Activated CD4-positive, alpha-beta memory T cell treated with anti-CD3 and anti-CD28 coated beads, Interleukin-2, amount 10 ng/mL, durations not matched to agents 7 days and 5 days (primary cell): ENCODE measurements around the gene ERMAP. TPM values are rescaled to one million over a fixed set of nuclear protein-coding genes. Genes with fewer than 3 reads are reported as not detected.

Experiments used
- CTCF ChIA-PET: fragments of 350-600 bp; sonication (Branson Sonifier 250); formaldehyde crosslinking; loops from one replicate; lab custom pipeline; 2021; ENCODE audit warnings: antibody characterized with exemption, inconsistent platforms; lab: Charles Lee
- POLR2A ChIA-PET: fragments of 350-600 bp; sonication (Branson Sonifier 250); formaldehyde crosslinking; loops from one replicate; lab custom pipeline; 2021; ENCODE audit warnings: antibody characterized with exemption; lab: Charles Lee
- DNase-seq: peaks from one replicate; pipeline ENCODE4 v3.0.0-alpha.2; 2020
- H3K27ac Mint-ChIP-seq: one replicate; pipeline ENCODE4 v1.8.0; 2021; ENCODE audit warnings: mild to moderate bottlenecking, mixed read lengths
- H3K27me3 Mint-ChIP-seq: one replicate; pipeline ENCODE4 v1.8.0; 2021; ENCODE audit warnings: mixed read lengths
- H3K36me3 Mint-ChIP-seq: one replicate; pipeline ENCODE4 v1.8.0; 2021; ENCODE audit warnings: low read depth, mixed read lengths
- H3K4me1 Mint-ChIP-seq: one replicate; pipeline ENCODE4 v1.8.0; 2021; ENCODE audit warnings: mixed read lengths
- H3K4me3 Mint-ChIP-seq: one replicate; pipeline ENCODE4 v1.8.0; 2021; ENCODE audit warnings: mild to moderate bottlenecking, mixed read lengths
- H3K9me3 Mint-ChIP-seq: one replicate; pipeline ENCODE4 v1.8.0; 2021; ENCODE audit warnings: mixed read lengths
- total RNA-seq, 2 experiments: library from RNA; stranded (reverse); gene quantifications; one replicate each; pipeline ENCODE4 v1.2.3, GENCODE V29; 2021

Gene ERMAP
- total RNA-seq, 2 experiments from 2014 or later: 5.0 to 5.9 TPM

DNA sequence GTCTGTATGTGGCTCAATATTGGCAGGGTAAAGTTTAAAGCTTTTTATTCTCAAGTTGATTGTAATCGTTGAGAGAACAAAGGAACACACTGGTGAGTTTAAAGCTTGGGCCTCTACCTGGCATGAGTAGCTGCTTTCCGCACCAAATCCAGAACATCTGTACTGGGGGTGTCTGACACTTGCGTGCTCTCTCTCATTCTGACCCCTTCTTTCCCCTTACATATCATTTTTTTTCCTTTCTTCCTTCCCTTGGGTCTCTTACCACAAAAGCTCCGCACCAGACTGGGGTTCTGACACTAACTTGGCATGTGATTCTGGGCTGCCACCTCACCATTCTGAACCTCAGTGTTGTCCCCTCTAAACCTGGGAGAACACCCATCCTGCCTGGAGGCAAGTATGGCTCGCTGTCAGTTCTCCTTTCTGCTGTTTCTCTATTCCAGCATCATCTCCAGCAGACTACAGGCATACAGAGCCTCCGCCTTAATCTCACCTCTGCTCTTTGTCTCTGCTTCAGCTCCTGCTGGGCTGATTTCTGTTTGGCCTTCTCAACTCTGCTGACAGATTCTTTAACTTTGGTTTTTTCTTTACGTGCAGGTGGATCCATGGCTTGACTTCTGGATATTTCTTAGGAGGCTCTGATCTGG is 859 bp upstream of the ERMAP start:
- no peaks in the 10 kb centered on the region for H3K27me3 Mint-ChIP-seq
- ChIA-PET CTCF (interaction anchor here (0.6 to 3.5 kb wide), 9 partner anchors 9 to 258 kb away, joined by 3 to 18 read pairs (median 4); partner anchors contain the start of genes C1orf50, P3H1 and ZNF691), POLR2A (interaction anchor here (0.6 to 3.5 kb wide), 14 partner anchors 9 to 574 kb away, joined by 3 to 35 read pairs (median 4); partner anchors contain the start of genes C1orf50, P3H1, PPIH and TMEM269)
- peak; percentile 19 for DNase-seq
- peaks cover 26% of the 10 kb centered on the region for H3K4me1 Mint-ChIP-seq
- H3K36me3 Mint-ChIP-seq: peaks cover 7% of the 10 kb centered on the region
- peak overlapping the region; percentile 75 for H3K27ac Mint-ChIP-seq
- H3K9me3 Mint-ChIP-seq: no peaks in the 10 kb centered on the region
- H3K4me3 Mint-ChIP-seq: peak overlapping the region; percentile 79

- no peak for DNase-seq
- Mint-ChIP-seq H3K4me3 (peak overlapping the region; percentile 79), H3K9me3 (no peaks in the 10 kb centered on the region), H3K27ac (no peak overlapping the region), H3K27me3 (no peaks in the 10 kb centered on the region), H3K4me1 (peaks cover 26% of the 10 kb centered on the region), H3K36me3 (peaks cover 7% of the 10 kb centered on the region)
- ChIA-PET CTCF (interaction anchor here (0.9 to 3.5 kb wide), 6 partner anchors 10 to 360 kb away, joined by 3 to 18 read pairs (median 4); partner anchors contain the start of genes C1orf50, P3H1 and ZNF691), POLR2A (interaction anchor here (0.8 to 3.5 kb wide), 6 partner anchors 26 to 115 kb away, joined by 3 to 35 read pairs (median 5); partner anchors contain the start of genes C1orf50, P3H1 and ZNF691)
These were observed 482 bp downstream of the ERMAP start for GRCh38 chr1:42817440-42817767.

- CTCF ChIA-PET: interaction anchor here (0.9 to 3.5 kb wide), 6 partner anchors 10 to 360 kb away, joined by 3 to 18 read pairs (median 4); partner anchors contain the start of genes C1orf50, P3H1 and ZNF691
- peaks cover 7% of the 10 kb centered on the region for H3K36me3 Mint-ChIP-seq
- no peaks in the 10 kb centered on the region for H3K27me3 Mint-ChIP-seq
These were observed 1.1 kb downstream of the ERMAP start for GRCh38 chr1:42817976-42818375.

DNA sequence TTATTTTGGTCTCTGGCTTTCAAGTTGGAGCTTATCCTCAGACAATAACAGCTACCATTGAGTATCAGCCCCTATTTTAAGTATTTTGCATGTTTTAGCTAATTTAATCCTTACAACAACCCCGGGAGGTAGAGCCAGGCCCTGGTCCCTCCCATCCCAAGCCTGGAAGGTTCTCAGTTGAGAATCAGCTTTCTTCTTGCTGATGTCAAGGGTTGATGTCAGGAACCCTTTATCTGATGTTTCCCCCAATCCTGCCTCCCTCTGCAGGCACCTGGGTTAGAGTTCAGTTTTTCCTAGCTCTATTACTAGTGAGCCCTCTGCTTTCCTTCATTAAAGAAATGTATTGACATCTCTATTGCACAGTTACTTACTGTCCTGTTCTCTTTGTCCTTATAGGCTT is 3.9 kb downstream of the ERMAP start:
- ChIA-PET POLR2A (interaction anchor here (0.8 to 1.4 kb wide), 5 partner anchors 11 to 132 kb away, joined by 3 to 5 read pairs (median 3); partner anchors contain the start of gene ZNF691), CTCF (interaction anchor here (0.5 to 3.1 kb wide), 5 partner anchors 26 to 255 kb away, joined by 3 to 9 read pairs (median 4); partner anchors contain the start of gene ZNF691)
- Mint-ChIP-seq H3K9me3 (no peaks in the 10 kb centered on the region), H3K4me3 (no peak overlapping the region), H3K27ac (no peak overlapping the region), H3K4me1 (peaks cover 29% of the 10 kb centered on the region), H3K27me3 (no peaks in the 10 kb centered on the region), H3K36me3 (peaks cover 7% of the 10 kb centered on the region)
- DNase-seq: no peak

More at GRCh38 chr1:42817976-42818375, 1.1 kb downstream of the ERMAP start:
- Mint-ChIP-seq H3K4me3 (no peak overlapping the region), H3K27ac (no peak overlapping the region), H3K9me3 (no peaks in the 10 kb centered on the region), H3K4me1 (peaks cover 29% of the 10 kb centered on the region)
- POLR2A ChIA-PET: interaction anchor here (0.8 to 3.5 kb wide), 6 partner anchors 26 to 114 kb away, joined by 3 to 35 read pairs (median 5); partner anchors contain the start of genes C1orf50, P3H1 and ZNF691
- no peak for DNase-seq

DNA sequence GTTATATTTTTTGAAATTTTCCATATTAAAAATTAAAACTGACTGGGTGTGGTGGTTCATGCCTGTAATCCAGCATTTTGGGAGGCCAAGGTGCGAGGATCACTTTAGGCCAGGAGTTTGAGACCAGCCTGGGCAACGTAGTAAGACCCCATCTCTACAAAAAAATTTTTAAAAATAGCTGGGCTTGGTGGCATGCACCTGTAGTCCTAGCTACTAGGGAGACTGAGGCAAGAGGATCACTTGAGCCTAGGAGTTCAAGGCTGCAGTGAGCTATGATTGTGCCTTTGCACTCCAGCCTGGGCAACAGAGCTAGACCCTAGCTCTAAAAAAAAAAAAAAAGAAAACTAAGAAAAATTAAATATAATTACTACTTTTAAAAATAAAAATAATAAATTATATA is 4.8 kb downstream of the ERMAP start:
- peaks cover 3% of the 10 kb centered on the region for H3K36me3 Mint-ChIP-seq
- no peak for DNase-seq
- H3K4me1 Mint-ChIP-seq: peaks cover 20% of the 10 kb centered on the region
- no peak overlapping the region for H3K27ac Mint-ChIP-seq
- H3K27me3 Mint-ChIP-seq: no peaks in the 10 kb centered on the region
- ChIA-PET POLR2A (interaction anchor here (1.1 to 1.4 kb wide), 3 partner anchors 10 to 138 kb away, joined by 3 to 5 read pairs (median 3); no protein-coding TSS in a partner anchor), CTCF (interaction anchor here (1.0 to 3.1 kb wide), 3 partner anchors 25 to 252 kb away, joined by 3 to 9 read pairs (median 8); partner anchors contain the start of gene ZNF691)
- no peaks in the 10 kb centered on the region for H3K9me3 Mint-ChIP-seq
- no peak overlapping the region for H3K4me3 Mint-ChIP-seq

DNA sequence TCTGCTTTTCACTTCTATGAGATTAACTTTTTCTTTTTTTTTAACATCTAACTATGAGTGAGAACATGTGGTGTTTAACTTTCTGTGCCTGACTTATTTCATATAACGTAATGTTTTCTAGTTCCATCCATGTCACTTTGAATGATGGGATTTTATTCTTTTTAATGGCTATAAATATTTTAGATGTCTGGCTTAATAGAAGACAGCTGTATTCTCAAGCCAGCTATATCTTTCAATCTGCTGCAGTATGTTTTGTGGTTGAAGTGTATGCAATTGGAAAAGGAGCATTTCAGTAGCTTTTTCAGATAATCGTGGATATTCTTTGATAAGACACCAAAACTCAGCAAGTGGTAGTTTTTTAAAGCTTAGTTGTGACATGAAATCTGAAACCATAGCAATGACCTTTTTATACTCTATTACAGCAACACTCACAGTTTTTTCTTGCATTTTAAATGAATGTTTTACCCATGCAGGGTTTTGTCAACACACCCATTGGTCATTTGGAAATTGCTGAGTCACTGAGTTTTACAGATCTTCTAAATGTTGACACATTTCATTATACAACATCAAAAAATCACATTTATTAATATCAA is 6.0 kb downstream of the ERMAP start:
- Mint-ChIP-seq H3K4me3 (no peak overlapping the region), H3K9me3 (no peaks in the 10 kb centered on the region), H3K27me3 (no peaks in the 10 kb centered on the region), H3K27ac (no peak overlapping the region), H3K4me1 (peaks cover 14% of the 10 kb centered on the region), H3K36me3 (peaks cover 3% of the 10 kb centered on the region)
- no peak for DNase-seq
- CTCF ChIA-PET: interaction anchor here (3.1 kb wide), 1 partner anchor 24 kb away, joined by 9 read pairs; the partner anchor contains the start of gene ZNF691
- POLR2A ChIA-PET: no interaction called here

DNA sequence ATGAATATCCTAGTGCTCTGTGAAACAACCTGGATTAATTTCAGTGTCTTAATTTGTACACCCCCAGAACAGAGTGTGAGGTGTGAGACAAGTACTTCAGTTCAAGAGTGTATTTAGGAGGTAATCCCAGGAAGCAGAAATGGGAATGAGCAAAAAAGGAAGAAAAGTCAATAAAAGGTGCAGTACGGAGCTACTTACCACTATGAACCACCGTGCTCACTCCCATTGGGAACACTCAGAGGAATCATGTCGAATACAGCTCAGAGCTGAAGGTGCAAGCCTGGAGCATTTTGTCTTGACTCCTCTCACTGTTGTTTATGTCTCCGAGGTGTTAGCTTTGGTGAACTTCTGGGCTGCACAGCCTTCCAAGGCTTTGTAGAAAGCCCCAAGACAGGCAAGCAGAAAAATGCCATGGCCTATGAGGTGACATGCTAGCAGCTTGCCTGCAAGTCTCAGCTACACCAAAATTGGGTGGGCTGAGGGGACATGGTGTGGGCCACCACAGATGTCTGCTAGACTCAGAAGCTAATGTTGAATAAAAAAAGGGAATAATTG is 7.6 kb downstream of the ERMAP start:
- POLR2A ChIA-PET: interaction anchor here (1.3 to 1.5 kb wide), 2 partner anchors 39 to 58 kb away, joined by 4 to 6 read pairs; partner anchors contain the start of genes C1orf50, P3H1 and TMEM269
- H3K36me3 Mint-ChIP-seq: no peaks in the 10 kb centered on the region
- H3K27me3 Mint-ChIP-seq: no peaks in the 10 kb centered on the region
- no peaks in the 10 kb centered on the region for H3K9me3 Mint-ChIP-seq
- peaks cover 9% of the 10 kb centered on the region for H3K4me1 Mint-ChIP-seq
- H3K27ac Mint-ChIP-seq: no peak overlapping the region
- DNase-seq: no peak
- CTCF ChIA-PET: interaction anchor here (1.1 kb wide), 1 partner anchor 22 kb away, joined by 3 read pairs; the partner anchor contains the start of gene ZNF691
- no peak overlapping the region for H3K4me3 Mint-ChIP-seq

DNA sequence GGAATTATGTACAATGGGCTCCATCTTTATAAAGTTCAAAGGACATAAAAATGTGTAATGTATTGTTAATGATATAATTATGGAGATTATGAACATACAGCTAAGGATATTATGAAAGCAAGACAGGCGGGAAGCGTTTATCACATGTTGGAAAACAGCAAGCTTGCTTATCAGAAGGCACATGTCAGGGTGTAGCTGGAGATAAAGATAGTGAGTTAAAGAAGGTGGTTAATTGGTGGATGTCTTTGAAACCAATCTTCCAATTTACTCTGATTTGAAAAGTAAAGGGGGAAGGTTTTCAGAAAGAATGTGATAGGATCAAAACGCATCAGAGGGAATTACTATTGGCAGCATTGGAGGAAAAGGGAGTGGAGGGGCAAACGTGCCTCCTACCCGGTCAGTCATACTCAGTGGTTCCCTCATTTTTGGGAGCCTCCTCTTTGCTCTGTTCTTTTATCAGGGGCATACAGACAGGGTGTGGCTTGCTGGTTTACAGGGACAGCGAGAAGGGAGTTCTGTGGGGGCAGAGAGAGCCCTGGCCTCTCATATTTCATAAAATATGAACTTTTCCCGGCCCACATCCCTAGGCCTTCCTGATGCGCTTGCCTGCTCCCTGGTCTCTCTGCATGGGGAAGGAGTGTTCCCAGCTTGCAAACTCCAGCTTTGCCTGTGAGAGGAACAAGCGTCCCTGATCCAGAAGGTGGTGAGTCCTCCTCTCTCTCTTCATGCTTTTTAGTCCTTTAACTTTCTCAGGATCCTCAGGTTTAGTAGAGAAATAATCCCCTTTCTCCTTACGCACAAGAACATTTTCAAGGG is 8.3 kb downstream of the ERMAP start:
- no peaks in the 10 kb centered on the region for H3K9me3 Mint-ChIP-seq
- CTCF ChIA-PET: no interaction called here

DNA sequence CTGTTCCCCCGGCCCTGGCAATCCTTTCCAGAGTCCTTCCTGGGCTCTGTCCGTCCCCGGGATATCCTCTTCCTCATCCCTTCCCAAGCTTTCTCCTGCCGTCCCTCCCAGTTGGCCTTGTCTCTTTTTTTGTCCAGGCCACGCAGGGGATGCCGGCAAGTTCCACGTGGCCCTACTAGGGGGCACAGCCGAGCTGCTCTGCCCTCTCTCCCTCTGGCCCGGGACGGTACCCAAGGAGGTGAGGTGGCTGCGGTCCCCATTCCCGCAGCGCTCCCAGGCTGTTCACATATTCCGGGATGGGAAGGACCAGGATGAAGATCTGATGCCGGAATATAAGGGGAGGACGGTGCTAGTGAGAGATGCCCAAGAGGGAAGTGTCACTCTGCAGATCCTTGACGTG is 13.7 kb downstream of the ERMAP start:
- H3K4me3 Mint-ChIP-seq: no peak overlapping the region
- no peak for DNase-seq
- no peaks in the 10 kb centered on the region for H3K36me3 Mint-ChIP-seq
- H3K27me3 Mint-ChIP-seq: no peaks in the 10 kb centered on the region
- no peaks in the 10 kb centered on the region for H3K9me3 Mint-ChIP-seq
- no peaks in the 10 kb centered on the region for H3K4me1 Mint-ChIP-seq
- no peak overlapping the region for H3K27ac Mint-ChIP-seq
- POLR2A ChIA-PET: no interaction called here
- CTCF ChIA-PET: interaction anchor here (0.6 to 2.1 kb wide), 2 partner anchors 15 to 91 kb away, joined by 7 to 12 read pairs; partner anchors contain the start of gene ZNF691

More for the DNA sequence above, 8.3 kb downstream of the ERMAP start:
- no peak for DNase-seq
- POLR2A ChIA-PET: interaction anchor here (1.3 to 1.5 kb wide), 2 partner anchors 40 to 58 kb away, joined by 4 to 6 read pairs; partner anchors contain the start of genes C1orf50, P3H1 and TMEM269
- H3K4me1 Mint-ChIP-seq: peaks cover 9% of the 10 kb centered on the region
- H3K4me3 Mint-ChIP-seq: no peak overlapping the region
- no peaks in the 10 kb centered on the region for H3K36me3 Mint-ChIP-seq
- no peak overlapping the region for H3K27ac Mint-ChIP-seq
- H3K27me3 Mint-ChIP-seq: no peaks in the 10 kb centered on the region

DNA sequence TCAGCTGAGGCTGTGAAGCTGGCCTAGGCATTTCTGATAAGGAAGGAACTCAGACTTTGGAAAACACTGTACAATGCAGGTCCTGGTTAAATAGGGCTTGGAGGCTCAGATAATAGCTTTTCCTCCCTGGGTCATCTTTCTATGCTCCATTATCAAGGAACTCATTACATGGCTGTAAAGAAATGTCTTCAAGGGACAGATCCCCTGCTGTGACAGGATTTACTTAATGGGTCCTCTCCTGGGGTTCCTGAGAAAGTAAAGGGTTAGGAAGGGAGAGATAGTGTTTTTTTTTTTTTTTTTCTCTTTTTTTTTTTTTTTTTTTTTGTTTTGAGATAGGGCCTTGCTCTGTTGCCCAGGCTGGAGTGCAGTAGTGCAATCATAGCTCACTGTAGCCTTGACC is 14.4 kb downstream of the ERMAP start:
- no peak for DNase-seq
- Mint-ChIP-seq H3K9me3 (no peaks in the 10 kb centered on the region), H3K36me3 (no peaks in the 10 kb centered on the region), H3K27me3 (no peaks in the 10 kb centered on the region), H3K4me3 (no peak overlapping the region), H3K4me1 (no peaks in the 10 kb centered on the region), H3K27ac (no peak overlapping the region)
- ChIA-PET CTCF (interaction anchor here (2.1 kb wide), 1 partner anchor 15 kb away, joined by 12 read pairs; the partner anchor contains the start of gene ZNF691), POLR2A (interaction anchor here (0.9 kb wide), 1 partner anchor 10 kb away, joined by 3 read pairs; no protein-coding TSS in a partner anchor)

DNA sequence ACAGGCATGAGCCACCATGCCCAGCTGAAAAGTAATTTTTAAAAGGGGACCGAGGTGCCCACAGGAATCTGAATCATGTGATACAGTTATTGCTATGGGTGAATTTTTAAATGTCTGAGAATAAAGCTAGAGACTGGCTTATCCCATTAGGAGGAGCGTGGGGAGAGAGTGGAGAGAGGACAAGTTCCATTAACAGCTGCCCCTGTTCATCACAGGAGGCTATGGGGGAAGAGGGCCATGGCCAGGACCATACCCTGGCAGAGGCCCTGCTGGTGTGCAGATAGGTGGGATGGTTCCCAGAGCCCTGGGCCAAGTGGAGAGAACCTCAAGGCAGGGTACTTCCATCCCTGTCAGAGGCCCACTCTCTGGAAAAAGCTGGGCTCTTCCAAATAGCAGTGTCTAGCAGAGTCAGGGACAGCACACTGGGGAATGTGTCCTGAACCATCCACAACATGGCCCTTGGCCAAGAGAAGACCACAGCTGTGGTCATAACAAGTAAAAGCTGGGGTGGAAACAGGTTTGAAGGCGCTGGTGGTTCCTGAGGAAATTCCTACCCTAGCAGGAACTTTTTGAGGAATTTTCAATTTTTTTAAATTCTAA is 15.8 kb downstream of the ERMAP start:
- Mint-ChIP-seq H3K9me3 (no peaks in the 10 kb centered on the region), H3K27me3 (no peaks in the 10 kb centered on the region), H3K36me3 (no peaks in the 10 kb centered on the region), H3K27ac (no peak overlapping the region), H3K4me1 (no peaks in the 10 kb centered on the region), H3K4me3 (no peak overlapping the region)
- DNase-seq: no peak
- CTCF ChIA-PET: no interaction called here
- POLR2A ChIA-PET: interaction anchor here (1.2 to 1.5 kb wide), 2 partner anchors 13 to 15 kb away, joined by 3 to 6 read pairs; no protein-coding TSS in a partner anchor
